A673 (cell line): ENCODE results near the gene RPL6.

Experiments
- EZH2 ChIP-seq: fragments of 200-600 bp; sonication (generic); IDR thresholded peaks from 2 replicates; pipeline ENCODE4 v1.6.1; 2017; ENCODE audit warnings: borderline replicate concordance, low read depth, mild to moderate bottlenecking, mixed read lengths, antibody characterized with exemption, low read length; ENCODE audit not compliant: poor library complexity, severe bottlenecking
- TF ChIP-seq, protein P1 (sequence below): fragments of 300-800, 200-600 bp; sonication (generic); conservative IDR thresholded peaks from 2 replicates; pipeline ENCODE4 v1.5.1; 2017; ENCODE audit warnings: low read depth, mild to moderate bottlenecking, antibody characterized with exemption, low read length, moderate library complexity, mixed read lengths

DNA sequence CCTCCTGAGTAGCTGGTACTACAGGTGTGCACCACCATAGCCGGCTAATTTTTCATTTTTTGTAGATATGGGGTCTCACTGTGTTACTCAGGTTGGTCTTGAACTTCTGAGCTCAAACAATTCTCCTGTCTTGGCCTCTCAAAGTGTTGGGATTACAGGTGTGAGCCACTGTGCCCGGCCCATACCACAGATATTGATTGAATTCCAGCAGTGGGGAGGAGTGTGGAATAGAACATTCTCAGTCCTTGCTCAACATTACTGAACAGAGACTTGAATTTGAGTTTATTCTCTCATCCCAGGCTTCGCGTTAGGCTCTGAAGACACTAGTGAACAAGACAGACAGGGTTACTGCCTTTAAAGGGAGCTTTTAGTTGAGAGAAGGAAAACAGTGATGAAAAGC, 48.9 kb upstream of the RPL6 start:
- TF ChIP-seq, protein P1, sequence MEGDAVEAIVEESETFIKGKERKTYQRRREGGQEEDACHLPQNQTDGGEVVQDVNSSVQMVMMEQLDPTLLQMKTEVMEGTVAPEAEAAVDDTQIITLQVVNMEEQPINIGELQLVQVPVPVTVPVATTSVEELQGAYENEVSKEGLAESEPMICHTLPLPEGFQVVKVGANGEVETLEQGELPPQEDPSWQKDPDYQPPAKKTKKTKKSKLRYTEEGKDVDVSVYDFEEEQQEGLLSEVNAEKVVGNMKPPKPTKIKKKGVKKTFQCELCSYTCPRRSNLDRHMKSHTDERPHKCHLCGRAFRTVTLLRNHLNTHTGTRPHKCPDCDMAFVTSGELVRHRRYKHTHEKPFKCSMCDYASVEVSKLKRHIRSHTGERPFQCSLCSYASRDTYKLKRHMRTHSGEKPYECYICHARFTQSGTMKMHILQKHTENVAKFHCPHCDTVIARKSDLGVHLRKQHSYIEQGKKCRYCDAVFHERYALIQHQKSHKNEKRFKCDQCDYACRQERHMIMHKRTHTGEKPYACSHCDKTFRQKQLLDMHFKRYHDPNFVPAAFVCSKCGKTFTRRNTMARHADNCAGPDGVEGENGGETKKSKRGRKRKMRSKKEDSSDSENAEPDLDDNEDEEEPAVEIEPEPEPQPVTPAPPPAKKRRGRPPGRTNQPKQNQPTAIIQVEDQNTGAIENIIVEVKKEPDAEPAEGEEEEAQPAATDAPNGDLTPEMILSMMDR = no peak
- no peak for TF ChIP-seq EZH2
